SK-N-SH treated with all-trans-retinoic acid at 6 μM for 48 hours (cell line): Measurements from ENCODE around the gene CACNA1D.

Source experiments
- ARNTL ChIP-seq: fragments of 450-650 bp; formaldehyde crosslinking; IDR thresholded peaks from 2 replicates; pipeline ENCODE4 v1.5.0; 2020; ENCODE audit warnings: low read depth, mild to moderate bottlenecking, moderate library complexity, borderline replicate concordance
- CREB5 ChIP-seq: fragments of 250-450 bp; sonication (Bioruptor Pico); IDR thresholded peaks from 2 replicates; pipeline ENCODE4 v1.5.1; 2020; ENCODE audit warnings: low read depth, mild to moderate bottlenecking, moderate library complexity
- CSDC2 ChIP-seq: fragments of 250-450 bp; sonication (Bioruptor Pico); IDR thresholded peaks from 2 replicates; pipeline ENCODE4 v1.5.0; 2020; ENCODE audit warnings: mild to moderate bottlenecking, moderate library complexity
- GLIS3 ChIP-seq: fragments of 250-450 bp; sonication (Bioruptor Pico); IDR thresholded peaks from 2 replicates; pipeline ENCODE4 v1.5.0; 2020; ENCODE audit warnings: mild to moderate bottlenecking, moderate library complexity
- ISL1 ChIP-seq: fragments of 250-450 bp; sonication (Bioruptor Pico); IDR thresholded peaks from 2 replicates; pipeline ENCODE4 v2.1.2; 2022; ENCODE audit warnings: mild to moderate bottlenecking, moderate library complexity
- PATZ1 ChIP-seq: fragments of 250-450 bp; sonication (Bioruptor Pico); IDR thresholded peaks from 2 replicates; pipeline ENCODE4 v1.8.0; 2020; ENCODE audit warnings: mild to moderate bottlenecking, moderate library complexity, borderline replicate concordance
- PPARA ChIP-seq: fragments of 250-450 bp; sonication (Bioruptor Pico); IDR thresholded peaks from 2 replicates; pipeline ENCODE4 v1.5.0; 2020; ENCODE audit warnings: mild to moderate bottlenecking, borderline replicate concordance
- RARB ChIP-seq: fragments of 250-450 bp; sonication (Bioruptor Pico); IDR thresholded peaks from 2 replicates; pipeline ENCODE4 v1.8.0; 2021; ENCODE audit warnings: mild to moderate bottlenecking, moderate library complexity
- SNAI2 ChIP-seq: fragments of 250-450 bp; sonication (Bioruptor Pico); IDR thresholded peaks from 2 replicates; pipeline ENCODE4 v1.5.0; 2020; ENCODE audit warnings: mild to moderate bottlenecking, moderate library complexity
- TSHZ2 ChIP-seq: fragments of 250-450 bp; sonication (Bioruptor Pico); IDR thresholded peaks from 2 replicates; pipeline ENCODE4 v1.5.0; 2020; ENCODE audit warnings: mild to moderate bottlenecking, moderate library complexity
- ZFP3 ChIP-seq: fragments of 250-450 bp; sonication (Bioruptor Pico); IDR thresholded peaks from 2 replicates; pipeline ENCODE4 v1.5.0; 2020; ENCODE audit warnings: mild to moderate bottlenecking, moderate library complexity
- ZFP30 ChIP-seq: fragments of 450-650 bp; formaldehyde crosslinking; IDR thresholded peaks from 2 replicates; pipeline ENCODE4 v1.5.0; 2022; ENCODE audit warnings: mild to moderate bottlenecking, moderate library complexity
- ZNF8 ChIP-seq: fragments of 450-650 bp; formaldehyde crosslinking; IDR thresholded peaks from 2 replicates; pipeline ENCODE4 v1.5.0; 2020; ENCODE audit warnings: mild to moderate bottlenecking, moderate library complexity

GRCh38 chr3:53490459-53490968 lies 3.9 kb upstream of the CACNA1D start:
- no peak for TF ChIP-seq PATZ1 (CRISPR knock-in tag)
- no peak for TF ChIP-seq GLIS3
- TF ChIP-seq ZNF8 = no peak
- TF ChIP-seq ISL1 = no peak
- no peak for TF ChIP-seq SNAI2 (CRISPR knock-in tag)
- no peak for TF ChIP-seq RARB (CRISPR knock-in tag)
- TF ChIP-seq ZFP30 (CRISPR knock-in tag) = no peak
- no peak for TF ChIP-seq CSDC2 (CRISPR knock-in tag)
- no peak for TF ChIP-seq CREB5
- no peak for TF ChIP-seq ARNTL (CRISPR knock-in tag)
- TF ChIP-seq PPARA (CRISPR knock-in tag) = no peak
- no peak for TF ChIP-seq ZFP3 (CRISPR knock-in tag)
- no peak for TF ChIP-seq TSHZ2 (CRISPR knock-in tag)
